ACHN (cell line): ENCODE results near the gene ANO3.
"Not testable (repeated sequence)": the region's sequence is repeated elsewhere in the genome, so short reads cannot be mapped to it uniquely, and the experiment has no call there.

Experiments used
- DNase-seq: peaks from one replicate; pipeline ENCODE4 v3.0.0-alpha.2; 2015
- in situ Hi-C: cut with HindIII; loops from 2 replicates; pipeline ENCODE4 v1.10.0; 2017; ENCODE audit warnings: low sequenced_read_pairs, low pct_ligation_motif_present, low pct_unique_long_range_greater_than_20kb

ANO3 gene

DNA sequence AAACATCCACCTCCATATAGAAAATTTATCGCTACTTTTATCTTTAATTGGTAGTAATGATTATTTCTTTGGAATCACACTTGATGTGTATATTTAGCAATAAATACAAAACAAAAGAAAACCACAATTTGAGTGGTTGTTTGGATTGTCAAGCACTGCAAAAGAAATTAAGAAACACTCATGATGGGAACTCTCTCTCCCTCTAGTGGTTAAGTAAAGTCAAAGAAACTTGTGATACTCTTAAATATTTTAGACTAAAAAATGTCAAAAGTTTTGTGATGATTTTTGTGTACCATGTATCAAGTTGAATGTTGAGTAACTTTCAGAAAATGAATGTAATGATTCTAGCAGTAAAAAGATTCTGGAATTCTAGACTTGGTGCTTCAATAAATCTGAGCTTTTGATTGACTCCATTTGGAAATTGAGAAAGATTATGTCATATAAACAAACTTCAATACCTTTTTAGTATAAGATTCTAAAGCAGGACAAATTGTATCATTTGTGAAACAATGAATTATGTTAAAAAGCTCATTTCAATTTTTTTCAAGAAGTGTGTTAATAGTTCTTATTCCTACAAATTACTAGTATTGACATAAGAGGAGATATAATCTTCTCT lies 219.4 kb downstream of the ANO3 start:
- DNase-seq, result peak; percentile 3
- in situ Hi-C loops, result no loop called here

- DNase-seq, result no peak
- in situ Hi-C loops, result no loop called here
These were observed 221.3 kb downstream of the ANO3 start for GRCh38 chr11:26553182-26553581.

GRCh38 chr11:26554455-26554854 lies 222.5 kb downstream of the ANO3 start:
- in situ Hi-C loops, result no loop called here
- no peak for DNase-seq

GRCh38 chr11:26556582-26556981 lies 224.7 kb downstream of the ANO3 start:
- DNase-seq, result no peak
- in situ Hi-C loops, result no loop called here

DNA sequence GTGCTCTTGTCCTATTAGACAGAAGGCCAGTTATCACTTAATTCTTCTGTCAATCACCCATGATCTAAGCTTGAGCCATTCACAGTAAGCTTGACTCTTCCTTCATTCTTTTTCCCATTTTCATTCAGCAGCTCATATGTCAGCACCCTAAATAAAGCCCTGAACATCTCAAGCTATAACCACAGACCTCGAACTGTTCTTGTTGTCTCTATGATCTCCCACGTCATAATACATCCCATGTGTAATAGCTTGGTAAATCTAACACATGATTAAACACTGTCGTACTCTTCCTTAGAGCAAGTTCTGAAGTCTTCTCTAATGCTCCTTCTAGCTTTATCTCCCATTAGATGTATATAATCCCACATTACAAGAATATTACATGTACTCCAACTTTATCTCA lies 225.7 kb downstream of the ANO3 start:
- no peak for DNase-seq
- in situ Hi-C loops, result no loop called here

- no peak for DNase-seq
- in situ Hi-C loops, result no loop called here
These were observed 226.3 kb downstream of the ANO3 start for GRCh38 chr11:26558190-26558589.

DNA sequence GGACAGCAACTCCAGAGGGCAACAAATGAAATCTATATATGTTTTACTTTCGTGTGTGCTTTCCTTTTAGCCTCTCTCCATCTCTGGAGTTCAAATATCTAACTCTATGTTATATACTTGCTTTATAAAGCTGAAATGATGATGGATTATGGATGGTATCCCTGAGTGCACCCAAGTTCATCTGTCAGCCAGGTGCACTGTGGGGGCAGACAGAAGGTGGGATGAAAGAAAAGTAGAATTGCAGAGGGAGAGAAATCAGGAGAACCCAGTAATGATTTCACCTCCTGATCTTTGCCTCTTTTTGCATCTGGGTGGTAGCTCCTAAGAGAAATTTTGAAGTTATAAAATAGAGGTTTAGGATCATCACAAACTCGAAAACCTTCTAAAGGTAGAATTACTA lies 237.7 kb downstream of the ANO3 start:
- no peak for DNase-seq
- in situ Hi-C loops, result no loop called here

- DNase-seq, result no peak
- in situ Hi-C loops, result no loop called here
These were observed 240.1 kb downstream of the ANO3 start, which contains the start of gene MUC15 for GRCh38 chr11:26571861-26572654. MUC15 (minus strand) TSS chr11:26572263; CDS start chr11:26567094, 5,169 bp downstream.

DNA sequence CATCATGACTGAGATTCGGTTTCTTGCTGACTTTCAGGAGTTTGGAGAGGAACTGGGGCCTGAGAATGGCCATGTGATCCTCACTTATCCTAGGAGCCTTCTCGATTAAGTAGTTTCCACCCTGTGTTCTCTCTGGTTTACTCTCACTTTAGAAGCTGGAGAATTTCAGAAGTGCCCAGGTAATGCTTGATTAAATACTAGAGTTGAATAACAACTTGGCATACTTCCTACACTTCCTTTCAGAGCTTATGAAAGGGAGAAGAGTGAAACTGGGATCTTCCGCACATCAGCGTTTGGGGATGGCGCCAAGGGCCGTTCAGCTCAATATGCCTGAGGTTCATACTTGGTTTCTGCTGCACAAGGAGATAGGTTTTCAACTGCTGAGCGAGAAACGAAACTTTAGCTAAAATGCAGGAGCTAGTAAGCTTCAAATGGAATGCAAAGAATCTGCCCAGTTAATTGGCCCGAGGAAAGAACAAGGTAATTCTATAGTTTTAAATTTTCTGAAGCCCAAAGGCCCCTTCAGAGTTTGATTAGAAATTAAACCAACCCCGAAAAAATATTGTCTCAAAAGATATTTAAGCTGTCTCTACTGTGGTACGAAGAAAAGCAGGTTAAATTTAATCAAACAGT lies 241.0 kb downstream of the ANO3 start:
- no peak for DNase-seq
- in situ Hi-C loops, result no loop called here

DNA sequence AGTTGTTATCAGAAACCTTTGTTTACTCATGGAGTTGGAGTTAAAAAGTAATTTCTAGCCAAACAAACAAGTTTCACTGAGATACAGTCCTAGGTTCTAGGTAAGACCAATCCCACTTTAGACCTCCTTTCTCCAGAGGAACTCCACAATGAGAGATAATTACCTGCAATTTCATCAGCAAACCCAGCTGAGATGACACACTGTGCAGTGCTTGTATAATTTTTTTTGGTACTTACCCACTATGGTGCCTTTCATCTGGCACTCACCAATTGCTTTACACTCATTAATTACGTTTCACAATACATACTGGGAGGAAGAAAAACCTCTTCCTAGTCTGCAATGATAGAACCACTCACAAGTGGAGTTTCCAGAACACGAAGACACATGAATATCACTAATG lies 242.0 kb downstream of the ANO3 start:
- no peak for DNase-seq
- in situ Hi-C loops, result no loop called here

DNA sequence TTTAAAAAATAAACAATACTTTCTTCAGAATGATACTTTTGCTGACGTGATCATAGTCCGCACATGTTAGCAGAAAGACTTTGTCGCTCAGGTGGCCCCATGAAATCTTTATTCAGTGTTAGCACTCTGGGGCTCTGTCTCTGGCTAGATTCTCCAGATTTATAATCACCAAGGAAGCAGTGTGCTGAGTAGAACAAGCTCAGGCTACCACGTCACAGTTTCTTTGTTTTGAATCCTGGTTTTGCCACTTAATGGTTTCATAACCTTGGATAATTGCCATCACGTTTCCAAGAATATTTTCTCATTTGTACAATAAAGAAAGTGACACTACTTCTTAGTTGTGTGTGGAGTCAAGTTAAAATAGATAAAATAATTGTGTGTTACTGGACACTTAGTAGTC lies 244.0 kb downstream of the ANO3 start:
- in situ Hi-C loops, result no loop called here
- no peak for DNase-seq

GRCh38 chr11:26578998-26579661 lies 247.2 kb downstream of the ANO3 start:
- in situ Hi-C loops, result no loop called here
- no peak for DNase-seq

- no peak for DNase-seq
- in situ Hi-C loops, result no loop called here
These were observed 247.8 kb downstream of the ANO3 start for GRCh38 chr11:26579683-26580082.

DNA sequence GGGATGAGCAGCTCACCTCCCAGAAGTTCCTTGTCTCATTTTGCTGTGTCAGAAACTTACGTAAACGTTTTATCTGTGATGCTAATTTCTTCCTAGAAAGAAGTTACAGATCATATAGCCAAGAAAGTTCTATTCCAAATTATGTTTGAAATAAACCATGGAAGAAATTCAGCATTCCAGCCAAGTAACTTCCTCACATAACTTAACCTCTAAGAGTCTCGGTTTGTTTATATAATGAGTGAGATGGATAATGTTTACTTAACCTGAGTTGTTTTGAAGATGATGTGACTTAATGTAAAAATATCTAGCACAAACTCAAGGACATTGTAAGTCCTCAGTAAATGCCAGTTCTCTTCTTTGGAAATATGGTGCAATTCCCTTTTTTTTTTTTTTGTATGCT lies 249.0 kb downstream of the ANO3 start:
- in situ Hi-C loops, result no loop called here
- DNase-seq, result no peak

DNA sequence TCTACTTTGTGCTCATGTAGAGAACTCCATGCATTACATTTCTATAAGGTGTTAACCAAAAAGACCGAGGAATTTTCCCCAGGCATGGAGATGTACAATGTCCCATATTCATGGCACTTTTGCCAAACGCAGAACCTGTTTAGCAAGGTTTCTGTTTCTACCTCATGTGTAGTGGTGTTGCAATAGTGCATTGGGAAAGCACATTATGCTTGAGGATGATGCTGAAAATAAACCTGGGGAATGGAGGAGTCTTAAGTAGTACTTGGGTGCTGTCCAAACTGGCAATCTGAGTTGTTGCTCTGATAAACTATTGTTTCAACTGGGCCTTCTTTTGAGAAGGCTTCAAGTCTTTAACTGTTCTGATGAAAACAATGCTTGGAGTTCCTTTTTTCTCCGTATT lies 251.6 kb downstream of the ANO3 start:
- in situ Hi-C loops, result no loop called here
- DNase-seq, result no peak

DNA sequence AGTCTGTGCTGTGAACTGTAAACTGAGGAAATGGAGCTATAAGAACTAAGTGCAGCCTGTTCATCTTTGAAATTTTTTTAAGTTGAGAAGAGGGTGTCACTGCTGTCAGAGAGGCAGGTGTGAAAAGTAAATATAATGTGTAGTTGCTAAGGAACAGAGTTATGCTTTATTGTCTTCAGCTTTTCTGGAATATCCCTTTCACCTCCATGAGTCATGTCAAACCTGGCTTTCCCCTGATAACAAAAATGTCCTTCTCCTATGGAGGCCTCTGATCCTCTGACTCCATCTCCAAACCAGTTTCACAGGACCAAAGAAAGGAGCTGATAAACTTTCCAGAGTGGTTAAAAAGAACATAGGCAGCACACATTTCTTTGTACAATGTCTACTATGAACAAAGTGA lies 252.9 kb downstream of the ANO3 start:
- DNase-seq, result no peak
- in situ Hi-C loops, result no loop called here

DNA sequence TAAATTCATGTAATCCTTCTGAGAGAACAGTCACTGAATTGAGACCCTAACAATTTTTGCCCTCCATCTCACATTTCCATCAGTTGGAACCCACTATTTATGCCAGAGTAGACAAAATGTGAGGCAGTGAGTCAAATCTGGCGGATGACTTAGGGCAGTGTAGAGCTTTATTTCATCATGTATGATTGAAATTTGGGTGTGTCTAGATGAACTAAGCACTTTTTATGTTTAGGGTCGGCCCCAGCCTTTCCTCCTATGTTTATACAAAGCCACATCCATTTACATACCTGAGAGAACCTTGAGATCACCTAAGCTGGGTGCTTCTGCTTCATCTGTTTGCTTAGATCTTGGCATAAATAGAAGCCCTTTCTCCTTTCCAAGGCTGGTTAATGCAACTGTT lies 255.1 kb downstream of the ANO3 start:
- no peak for DNase-seq
- in situ Hi-C loops, result no loop called here

DNA sequence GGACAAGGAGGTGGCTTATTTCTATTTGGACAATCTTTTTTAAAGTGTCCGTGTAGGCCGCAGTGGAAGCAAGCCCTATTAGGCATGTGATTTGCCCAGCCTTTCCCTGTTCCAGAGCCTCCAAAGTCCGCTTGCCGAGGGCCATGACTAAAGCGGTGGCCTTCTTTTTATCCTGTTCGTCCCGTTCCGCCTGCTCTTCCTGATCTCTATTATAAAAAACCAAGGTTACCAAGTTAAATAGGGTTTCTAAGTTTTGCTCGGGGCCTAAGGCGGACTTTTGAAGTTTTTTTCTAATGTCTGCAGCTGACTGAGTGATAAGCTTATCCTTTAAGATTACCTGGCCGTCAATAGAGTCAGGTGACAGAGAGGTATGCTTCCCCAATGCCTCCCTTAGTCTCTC lies 261.8 kb downstream of the ANO3 start:
- in situ Hi-C loops, result no loop called here
- no peak for DNase-seq

GRCh38 chr11:26595207-26595865 lies 263.4 kb downstream of the ANO3 start:
- in situ Hi-C loops, DNase-seq: not testable (repeated sequence)
